H1 (cell line): ENCODE results near the gene SIRT3. TPM values are rescaled to one million over a fixed set of nuclear protein-coding genes. Genes with fewer than 3 reads are reported as not detected.

Experiments
- CTCF ChIA-PET: fragments of 300-600 bp; sonication (Branson Sonifier 250); formaldehyde crosslinking; loops from one replicate; lab custom pipeline; 2021; ENCODE audit not compliant: partially characterized antibody; lab: Charles Lee
- POLR2A ChIA-PET: fragments of 300-600 bp; sonication (Branson Sonifier 250); formaldehyde crosslinking; loops from one replicate; lab custom pipeline; 2021; ENCODE audit warnings: inconsistent platforms; ENCODE audit not compliant: partially characterized antibody; lab: Charles Lee
- DNase-seq, 2 experiments: peaks; one replicate each; pipeline versions ENCODE4 v3.0.0 to v3.0.0-alpha.2; 2010 to 2022; ENCODE audit warnings: low spot score in 2 of 2, low read depth in 1 of 2, mixed read lengths in 1 of 2
- FAIRE-seq: peaks from 2 replicates; lab custom pipeline; 2011; peaks lifted over from hg19 to GRCh38; lab: Jason Lieb, UNC
- H2AFZ ChIP-seq: 2 replicates; pipeline ENCODE4 v1.8.1; 2012; ENCODE audit warnings: low read length, inconsistent platforms
- H2AK5ac ChIP-seq: 2 replicates; pipeline ENCODE4 v1.6.1; 2013; ENCODE audit warnings: low read depth, low read length
- H2BK120ac ChIP-seq: replicated peaks from 2 replicates; pipeline ENCODE3; 2013; ENCODE audit warnings: low read depth, low read length, inconsistent platforms
- H2BK12ac ChIP-seq: 2 replicates; pipeline ENCODE4 v1.6.1; 2013; ENCODE audit warnings: low read depth, low read length
- H2BK15ac ChIP-seq: 2 replicates; pipeline ENCODE4 v1.6.1; 2013; ENCODE audit warnings: low read length
- H2BK20ac ChIP-seq: 2 replicates; pipeline ENCODE4 v1.6.1; 2013; ENCODE audit warnings: low read length
- H2BK5ac ChIP-seq: 2 replicates; pipeline ENCODE4 v1.6.1; 2013; ENCODE audit warnings: low read depth, low read length
- H3K14ac ChIP-seq: 2 replicates; pipeline ENCODE4 v1.6.1; 2013; ENCODE audit warnings: inconsistent platforms; ENCODE audit not compliant: insufficient read length
- H3K18ac ChIP-seq: 2 replicates; pipeline ENCODE4 v1.6.1; 2013; ENCODE audit warnings: low read length; ENCODE audit errors: extremely low read depth
- H3K23ac ChIP-seq: 2 replicates; pipeline ENCODE4 v1.6.1; 2013; ENCODE audit warnings: inconsistent platforms; ENCODE audit not compliant: insufficient read length
- H3K23me2 ChIP-seq: 2 replicates; pipeline ENCODE4 v1.6.1; 2013; ENCODE audit warnings: low read depth, low read length
- H3K27ac ChIP-seq: 2 replicates; pipeline ENCODE4 v1.6.1; 2011; ENCODE audit warnings: low read depth, low read length, inconsistent platforms
- H3K27me3 ChIP-seq, 4 experiments: replicated peaks in 1 of 4; 1 replicate in 1 of 4; 2 replicates in 3 of 4; pipeline versions ENCODE4 v1.6.1 to v1.8.1; 2011 to 2013; ENCODE audit warnings: low read length in 3 of 4, mild to moderate bottlenecking in 3 of 4, inconsistent platforms in 2 of 4, mixed read lengths in 2 of 4, moderate library complexity in 1 of 4; ENCODE audit not compliant: control insufficient read depth in 3 of 4, insufficient read depth in 3 of 4; ENCODE audit errors: extremely low read depth in 1 of 4
- H3K36me3 ChIP-seq, 4 experiments: 2 replicates each; pipeline versions ENCODE4 v1.6.1 to v1.8.1; 2011 to 2013; ENCODE audit warnings: mild to moderate bottlenecking in 4 of 4, low read length in 3 of 4, moderate library complexity in 2 of 4, control low read depth in 1 of 4, inconsistent platforms in 1 of 4; ENCODE audit not compliant: insufficient read depth in 4 of 4, control insufficient read depth in 2 of 4
- H3K4ac ChIP-seq: replicated peaks from 2 replicates; pipeline ENCODE3; 2013; ENCODE audit warnings: low read length, low read depth, mixed read lengths, inconsistent platforms; ENCODE audit not compliant: insufficient read length
- H3K4me1 ChIP-seq, 4 experiments: replicated peaks in 1 of 4; 1 replicate in 1 of 4; 2 replicates in 3 of 4; pipeline versions ENCODE4 v1.6.1 to v1.8.1; 2011 to 2013; ENCODE audit warnings: low read length in 3 of 4, inconsistent platforms in 2 of 4, mixed read lengths in 1 of 4; ENCODE audit not compliant: insufficient read depth in 4 of 4, control insufficient read depth in 3 of 4
- H3K4me2 ChIP-seq, 2 experiments: 2 replicates each; pipeline versions ENCODE4 v1.6.1 to v1.8.1; 2011 to 2013; ENCODE audit warnings: low read depth in 2 of 2, low read length in 2 of 2, control low read depth in 1 of 2, inconsistent platforms in 1 of 2, mild to moderate bottlenecking in 1 of 2; ENCODE audit not compliant: insufficient read depth in 1 of 2
- H3K4me3 ChIP-seq, 4 experiments: fragments of 200-600, 300-600 bp in 1 of 4; sonication (generic), shearing (Covaris generic), sonication (Bioruptor Twin) in 1 of 4; 2 replicates each; pipeline versions ENCODE4 v1.5.1 to v1.8.1; 2011 to 2016; ENCODE audit warnings: low read length in 4 of 4, low read depth in 3 of 4, control low read depth in 2 of 4, inconsistent platforms in 2 of 4, mild to moderate bottlenecking in 2 of 4, mixed read lengths in 1 of 4, moderate library complexity in 1 of 4; ENCODE audit not compliant: insufficient read depth in 2 of 4; ENCODE audit errors: extremely low read depth in 1 of 4
- H3K56ac ChIP-seq: replicated peaks from 2 replicates; pipeline ENCODE3; 2013; ENCODE audit warnings: low read depth, mild to moderate bottlenecking, mixed read lengths, low read length, inconsistent platforms; ENCODE audit not compliant: insufficient read length
- H3K79me1 ChIP-seq: 2 replicates; pipeline ENCODE4 v1.6.1; 2013; ENCODE audit warnings: low read depth, low read length, control low read depth
- H3K79me2 ChIP-seq, 2 experiments: 2 replicates each; pipeline versions ENCODE4 v1.6.1 to v1.8.1; 2012 to 2013; ENCODE audit warnings: low read length in 2 of 2, mild to moderate bottlenecking in 2 of 2, inconsistent platforms in 1 of 2; ENCODE audit not compliant: insufficient read depth in 2 of 2, control insufficient read depth in 1 of 2
- H3K9ac ChIP-seq, 4 experiments: replicated peaks in 1 of 4; 1 replicate in 1 of 4; 2 replicates in 3 of 4; pipeline versions ENCODE4 v1.6.1 to v1.8.1; 2011 to 2013; ENCODE audit warnings: low read depth in 3 of 4, low read length in 3 of 4, control low read depth in 2 of 4, mild to moderate bottlenecking in 2 of 4, moderate library complexity in 2 of 4, inconsistent platforms in 1 of 4; ENCODE audit errors: extremely low read depth in 1 of 4
- H3K9me3 ChIP-seq, 2 experiments: 2 replicates each; pipeline versions ENCODE4 v1.6.1 to v1.8.1; 2012 to 2013; ENCODE audit warnings: mild to moderate bottlenecking in 2 of 2, moderate library complexity in 2 of 2, control low read depth in 1 of 2, inconsistent platforms in 1 of 2, low read depth in 1 of 2, low read length in 1 of 2, mixed read lengths in 1 of 2; ENCODE audit not compliant: insufficient read depth in 2 of 2
- H4K20me1 ChIP-seq, 2 experiments: replicated peaks in 1 of 2; 2 replicates each; pipeline versions ENCODE3 to v1.8.1; 2011 to 2013; ENCODE audit warnings: inconsistent platforms in 2 of 2, low read length in 2 of 2, mild to moderate bottlenecking in 1 of 2; ENCODE audit not compliant: insufficient read depth in 2 of 2, control insufficient read depth in 1 of 2
- H4K5ac ChIP-seq: 2 replicates; pipeline ENCODE4 v1.6.1; 2013; ENCODE audit warnings: low read length, low read depth, mixed read lengths, inconsistent platforms; ENCODE audit not compliant: insufficient read length
- H4K8ac ChIP-seq: 2 replicates; pipeline ENCODE4 v1.8.0; 2013; ENCODE audit warnings: mild to moderate bottlenecking, moderate library complexity, low read length, inconsistent platforms; ENCODE audit not compliant: insufficient read depth; ENCODE audit errors: extremely low read depth
- H4K91ac ChIP-seq: replicated peaks from 2 replicates; pipeline ENCODE3; 2013; ENCODE audit warnings: low read length, mixed read lengths, inconsistent platforms; ENCODE audit not compliant: insufficient read length
- JUN ChIP-seq: IDR thresholded peaks from 2 replicates; pipeline ENCODE4 v1.6.1; 2011; ENCODE audit warnings: low read depth, mild to moderate bottlenecking, improper control_type of control experiment, low read length
- POU5F1 ChIP-seq: IDR thresholded peaks from 2 replicates; pipeline ENCODE4 v1.6.1; 2011; ENCODE audit warnings: low read depth, mild to moderate bottlenecking, low read length, moderate library complexity
- RAD21 ChIP-seq, 2 experiments: IDR thresholded peaks in 1 of 2; conservative IDR thresholded peaks in 1 of 2; 2 replicates each; pipeline ENCODE4 v1.6.1; 2011; ENCODE audit warnings: low read depth in 2 of 2, low read length in 2 of 2, improper control_type of control experiment in 1 of 2, inconsistent platforms in 1 of 2, mild to moderate bottlenecking in 1 of 2, moderate library complexity in 1 of 2
- ZNF274 ChIP-seq: IDR thresholded peaks from 2 replicates; pipeline ENCODE4 v1.7.0; 2012; ENCODE audit warnings: low read length, borderline replicate concordance; ENCODE audit errors: extremely low read depth
- WGBS, 2 experiments: shearing (Covaris generic) in 1 of 2; methylation state at CpG; one replicate each; pipeline versions ENCODE4 v1.1.6 to v1.1.7; 2013 to 2015; ENCODE audit warnings: low lambda C conversion rate in 2 of 2, mixed read lengths in 2 of 2, inconsistent platforms in 1 of 2, low coverage in 1 of 2, missing lambda C conversion rate in 1 of 2; ENCODE audit not compliant: insufficient replicate concordance in 2 of 2, insufficient coverage in 1 of 2, insufficient read length in 1 of 2; ENCODE audit errors: extremely low coverage in 1 of 2, missing lambda C conversion rate in 1 of 2; 5-methylcytosine and 5-hydroxymethylcytosine counted together
- polyA plus RNA-seq, 7 experiments: library from polyadenylated mRNA; depleted of rRNA in 3 of 7; stranded (reverse) in 5 of 7; unstranded in 2 of 7; fragments of >200 nt in 5 of 7; fragments of 200-250 nt in 2 of 7; gene quantifications; 1 replicate in 5 of 7; 2 replicates in 1 of 7; 4 replicates in 1 of 7; pipeline versions ENCODE4 v1.2.1 to v1.2.3, GENCODE V29; 2011 to 2013; ENCODE audit warnings: missing spikeins in 2 of 7, mixed read lengths in 2 of 7
- total RNA-seq: library from RNA; stranded (reverse); fragmentation: NEBNext Ultra II Directional; extraction: Animal tissue kit (Norgen Biotek cat#: 25700); gene quantifications from 2 replicates; pipeline ENCODE4 v1.2.1, GENCODE V29; 2021

Gene SIRT3
- total and polyA plus RNA-seq, 2 of the 8 experiments (the other 6 are each of a cell fraction or from before 2014, with no cell fraction given) = 14.3 to 21.6 TPM

GRCh38 chr11:272931-273198, 36.7 kb upstream of the SIRT3 start:
- Histone ChIP-seq H3K23me2 (no peaks in the 10 kb centered on the region), H3K27me3 (no peaks in the 10 kb centered on the region), H3K14ac (no peak overlapping the region), H3K79me1 (no peaks in the 10 kb centered on the region), H4K5ac (no peak overlapping the region), H3K4ac (no peak overlapping the region), H3K9me3 (no peaks in the 10 kb centered on the region), H3K18ac (no peak overlapping the region), H3K79me2 (no peaks in the 10 kb centered on the region), H2AK5ac (no peak overlapping the region), H2BK15ac (no peak overlapping the region), H4K20me1 (no peaks in the 10 kb centered on the region), H2BK5ac (no peak overlapping the region), H2BK12ac (no peak overlapping the region), H3K23ac (no peak overlapping the region), H3K4me2 (no peak overlapping the region), H2AFZ (no peak overlapping the region), H4K91ac (no peak overlapping the region), H3K56ac (no peak overlapping the region), H3K36me3 (no peaks in the 10 kb centered on the region), H3K27ac (no peak overlapping the region), H3K4me1 (peaks cover 2 to 15% (median 12%) of the 10 kb centered on the region in 4 experiments; a peak in 6 of 7 replicates), H3K4me3 (no peak overlapping the region), H2BK120ac (no peak overlapping the region), H4K8ac (no peak overlapping the region), H2BK20ac (no peak overlapping the region), H3K9ac (no peak overlapping the region)
- TF ChIP-seq POU5F1 = no peak
- no peak for TF ChIP-seq JUN
- no peak for TF ChIP-seq ZNF274
- TF ChIP-seq RAD21 (IDR thresholded peaks at IDR 0.05 in 1 of 2, conservative IDR thresholded peaks at IDR 0.05 in 1 of 2; ENCODE audit: low read depth in 2 of 2, low read length in 2 of 2) = no peak
- 80% methylated on average over 6 of the region's 6 CpGs; no CpG with 5 or more reads in 1 of the 2 experiments for WGBS, 2 experiments
- POLR2A ChIA-PET = interaction anchor here (1.2 to 2.5 kb wide), 2 partner anchors 14 to 96 kb away, joined by 3 to 8 read pairs; no protein-coding TSS in a partner anchor
- CTCF ChIA-PET = interaction anchor here (1.7 to 7.0 kb wide), 2 partner anchors 21 to 90 kb away, joined by 6 to 36 read pairs; no protein-coding TSS in a partner anchor
- no peak for FAIRE-seq
- DNase-seq = no peak
